HG02759 (cell line): Measurements from ENCODE around the gene MYH7B.
A peak's percentile ranks its signal among the peaks of the same experiment; 100 is the strongest.

ENCODE experiments used
- ATAC-seq: cut with Tn5 transposase; IDR thresholded peaks from one replicate; pipeline ENCODE4 v1.9.1; 2021; ENCODE audit warnings: mild to moderate bottlenecking, moderate library complexity; ENCODE audit not compliant: unreplicated experiment

MYH7B gene

DNA sequence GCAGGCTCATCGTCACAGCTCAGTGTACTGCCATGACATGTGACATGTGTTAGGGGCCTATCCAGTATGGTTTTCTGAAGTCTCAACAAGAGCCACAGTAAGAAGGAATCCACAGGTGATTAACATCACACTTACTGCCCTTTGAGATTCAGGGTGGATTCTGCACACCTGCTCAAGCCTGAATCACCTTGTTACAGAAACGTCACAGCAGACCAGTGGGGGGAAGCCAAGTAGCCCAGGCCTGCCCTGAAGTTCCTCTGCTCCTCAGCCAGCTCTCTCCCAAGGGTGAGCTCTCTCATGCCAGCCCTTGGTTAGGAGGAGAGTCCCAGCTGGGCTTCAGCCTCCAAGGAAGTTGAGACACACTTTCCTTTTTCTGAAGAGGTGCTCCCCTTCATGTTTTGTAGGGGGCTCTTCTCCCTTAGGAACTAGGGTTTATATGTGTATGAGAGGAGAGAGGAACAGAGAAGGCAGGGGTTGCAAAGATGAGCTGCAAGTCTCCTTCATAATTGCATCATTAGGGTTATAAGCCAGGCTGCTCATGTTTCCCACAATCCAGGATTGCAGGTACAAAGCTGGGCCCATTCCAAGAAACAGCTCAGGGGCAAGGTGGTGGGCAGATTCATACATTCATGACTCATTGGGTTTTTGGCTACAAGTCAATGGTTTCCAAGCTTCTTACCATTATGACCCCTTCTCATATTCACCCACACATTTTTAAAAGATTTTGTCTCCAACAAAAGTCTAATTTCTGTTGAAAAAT is 11.7 kb upstream of the MYH7B start:
- no peak for ATAC-seq

DNA sequence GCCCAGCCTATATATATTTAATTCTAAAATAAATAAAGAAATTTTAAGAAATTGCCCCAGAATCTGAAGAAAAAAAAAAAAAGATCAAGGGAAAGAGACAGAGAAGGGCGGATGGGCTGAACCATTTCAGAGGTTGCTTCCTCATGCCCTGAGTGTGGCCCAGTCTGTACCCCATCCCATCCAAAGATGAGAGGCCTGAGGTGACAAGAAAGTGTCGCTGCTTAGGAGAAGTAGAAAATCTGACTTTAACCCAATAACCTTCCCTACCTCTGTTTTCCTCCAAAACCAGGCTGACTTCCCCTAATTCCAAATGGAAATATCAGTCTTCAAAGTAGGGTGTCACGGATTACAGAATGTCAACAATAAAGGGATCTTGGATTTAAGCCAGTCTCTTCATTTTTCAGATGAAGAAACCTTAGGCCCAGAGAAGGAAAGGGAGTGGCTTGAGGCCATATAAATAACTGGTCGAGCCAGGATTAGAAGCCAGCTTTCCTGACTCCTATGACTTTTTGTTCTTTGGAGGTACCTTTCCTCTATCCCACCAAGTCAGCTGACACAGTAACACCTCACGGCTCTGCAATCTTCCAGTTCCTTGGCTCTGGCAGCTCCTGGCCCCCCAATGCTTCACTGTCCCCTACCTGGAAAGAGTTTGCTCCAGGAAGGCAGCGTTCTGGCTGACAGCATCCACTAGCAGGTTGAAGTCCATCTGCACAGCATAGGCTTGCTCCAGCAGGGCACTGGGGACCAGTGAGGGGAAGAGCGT is 10.2 kb upstream of the MYH7B start:
- ATAC-seq: no peak

DNA sequence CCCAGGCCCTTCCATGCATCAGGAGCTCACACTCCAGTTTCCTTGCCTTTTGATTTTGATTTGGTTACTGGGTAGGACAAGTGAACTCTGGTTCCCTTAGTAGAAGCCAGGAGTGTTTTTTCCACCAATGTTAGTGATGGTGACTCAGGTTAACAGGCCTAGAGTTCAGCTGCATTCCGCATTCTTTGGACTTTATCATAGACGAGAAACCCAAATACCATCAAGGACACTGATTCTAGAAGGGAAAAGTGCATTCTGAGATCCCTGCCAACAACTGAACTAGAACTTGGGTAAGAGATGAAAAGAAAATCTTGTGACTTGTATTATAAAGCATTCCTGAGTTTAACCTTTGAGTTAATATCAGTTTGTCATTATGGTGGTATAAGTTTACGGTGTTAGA is 9.0 kb upstream of the MYH7B start:
- ATAC-seq: no peak

- ATAC-seq: no peak
Measured at GRCh38 chr20:34947336-34947735, 8.3 kb upstream of the MYH7B start.

DNA sequence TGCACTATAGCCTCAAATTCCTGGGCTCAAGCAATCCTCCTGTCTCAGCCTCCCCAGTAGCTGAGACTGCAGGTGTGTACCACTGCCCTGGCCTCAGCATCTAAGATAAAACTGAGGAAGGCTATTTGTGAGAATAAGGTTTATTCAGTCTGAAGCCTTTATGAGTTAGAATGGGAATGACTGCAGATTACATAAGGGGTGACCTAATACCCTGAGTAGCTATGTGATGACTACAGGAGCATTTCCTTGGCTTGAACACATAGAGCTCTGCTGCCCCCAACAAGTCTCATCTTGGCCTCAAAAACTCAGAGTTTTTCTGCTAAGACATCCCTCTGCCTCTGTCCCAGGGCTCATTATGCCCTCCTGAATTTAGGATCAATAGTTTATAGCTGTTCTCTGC is 7.6 kb upstream of the MYH7B start:
- no peak for ATAC-seq

DNA sequence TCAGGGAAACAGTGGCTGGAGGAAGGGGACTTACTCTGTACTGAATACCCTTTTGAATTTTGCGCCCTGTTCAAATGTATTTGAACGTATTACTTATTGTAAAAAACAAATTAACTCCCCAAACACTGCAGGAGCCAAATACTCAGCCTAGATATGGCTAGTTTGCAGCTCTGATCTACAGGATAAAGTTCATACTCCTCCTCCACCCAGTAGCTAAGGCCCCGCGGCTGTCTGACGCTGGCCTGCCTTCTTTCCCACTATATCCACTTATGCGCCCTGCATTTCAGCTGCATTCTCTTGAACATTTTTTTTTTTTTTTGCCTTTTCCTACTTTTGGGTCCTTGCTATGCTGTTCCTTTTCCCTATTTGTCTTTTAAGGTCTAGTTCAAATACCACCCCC is 6.5 kb upstream of the MYH7B start:
- ATAC-seq: no peak

GRCh38 chr20:34951252-34951651 is 4.4 kb upstream of the MYH7B start:
- ATAC-seq: no peak

DNA sequence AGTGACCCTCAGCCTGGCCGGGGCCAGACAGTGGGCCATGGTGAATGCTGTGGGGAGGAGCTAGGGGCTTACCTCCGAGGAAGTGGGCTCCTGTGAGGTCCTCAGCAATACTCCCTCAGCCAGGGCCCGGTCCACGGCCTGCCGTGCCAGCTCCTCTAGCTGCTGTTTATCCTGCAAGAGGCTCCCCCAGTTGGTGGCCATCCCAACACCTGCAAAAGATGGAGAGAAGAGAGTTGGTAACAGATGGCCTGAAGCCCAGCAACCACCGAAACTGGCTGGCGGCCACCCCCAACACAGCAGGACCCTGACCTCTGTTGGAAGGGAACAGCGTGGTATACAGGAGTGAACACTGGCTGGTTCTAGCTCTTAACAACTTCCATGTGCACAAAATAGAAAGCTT is 4.0 kb upstream of the MYH7B start:
- ATAC-seq: no peak

DNA sequence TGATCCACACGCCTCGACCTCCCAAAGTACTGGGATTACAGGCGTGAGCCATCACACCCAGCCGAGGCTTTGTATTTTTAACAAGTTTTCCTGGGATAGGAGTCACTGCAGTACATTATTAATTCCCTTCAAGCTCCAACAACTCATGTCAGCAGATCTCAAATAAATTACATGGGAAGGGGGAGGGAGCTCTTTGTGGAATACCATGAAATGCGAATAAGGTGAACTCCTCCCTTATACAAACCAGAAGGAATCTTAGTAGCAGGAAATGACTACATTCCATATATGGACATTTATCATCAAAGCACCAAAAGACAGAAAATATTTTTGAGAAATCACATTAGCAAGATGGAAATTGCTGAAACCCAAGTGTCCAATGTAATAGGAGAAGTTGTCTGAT is 3.0 kb upstream of the MYH7B start:
- ATAC-seq: no peak

GRCh38 chr20:34953960-34954359 is 1.7 kb upstream of the MYH7B start:
- no peak for ATAC-seq

DNA sequence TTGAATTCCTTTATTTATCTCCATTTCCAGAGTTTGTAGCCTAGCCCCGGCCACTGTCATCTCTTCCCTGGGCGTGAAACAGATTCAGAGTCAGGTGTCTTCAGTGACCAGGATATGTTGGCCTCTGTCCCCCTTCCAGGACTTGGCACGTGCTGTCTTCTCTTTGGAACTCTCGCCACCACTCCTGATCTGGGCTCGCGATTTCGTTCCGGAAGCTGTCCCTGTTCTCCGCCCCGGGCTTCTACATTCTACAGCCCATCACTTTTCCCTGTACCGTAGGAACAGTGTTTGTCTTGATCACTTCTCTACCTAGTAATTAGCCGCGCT is 801 bp upstream of the MYH7B start:
- no peak for ATAC-seq

DNA sequence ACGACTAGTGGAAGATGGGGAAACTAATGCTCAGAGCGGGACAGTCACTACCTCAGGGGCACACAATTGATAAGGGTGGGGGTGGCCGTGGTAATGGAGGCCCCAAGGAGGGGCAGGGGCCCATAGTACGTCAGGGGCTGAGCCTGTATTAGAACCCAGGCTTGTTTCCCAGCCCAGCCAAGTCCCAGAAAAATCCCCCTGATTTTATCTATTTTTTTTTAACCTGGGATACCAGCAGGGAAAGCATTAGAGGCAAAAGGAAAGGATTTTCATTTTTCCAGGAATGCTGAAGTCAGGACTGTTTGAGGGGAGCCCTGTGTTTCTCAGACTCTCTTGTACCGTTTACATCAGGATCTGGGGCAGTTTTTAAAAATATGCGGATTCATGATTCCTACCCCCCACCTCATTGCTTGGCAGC is 382 bp downstream of the MYH7B start:
- ATAC-seq: peak; percentile 46

GRCh38 chr20:34956751-34957472 is 1.2 kb downstream of the MYH7B start:
- no peak for ATAC-seq

DNA sequence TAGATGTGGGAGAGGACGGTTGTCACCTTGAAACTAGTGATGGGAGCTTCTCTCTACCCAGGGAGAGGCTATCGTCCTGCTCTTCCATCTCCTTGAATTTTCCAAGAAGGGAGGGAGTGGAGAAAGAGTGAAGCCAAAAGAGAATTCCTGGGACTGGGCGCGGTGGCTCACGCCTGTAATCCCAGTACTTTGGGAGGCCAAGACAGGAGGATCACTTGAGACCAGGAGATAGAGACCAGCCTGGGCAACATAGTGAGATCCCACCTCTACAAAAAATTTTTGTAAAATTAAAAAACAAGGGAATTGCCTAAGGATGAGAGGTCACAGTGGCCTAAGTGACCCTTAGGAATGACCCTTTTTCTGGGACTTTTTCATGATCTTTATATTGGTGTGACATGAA is 8.8 kb downstream of the MYH7B start:
- no peak for ATAC-seq

- ATAC-seq: no peak
Measured at GRCh38 chr20:34965051-34965450, 9.4 kb downstream of the MYH7B start.

DNA sequence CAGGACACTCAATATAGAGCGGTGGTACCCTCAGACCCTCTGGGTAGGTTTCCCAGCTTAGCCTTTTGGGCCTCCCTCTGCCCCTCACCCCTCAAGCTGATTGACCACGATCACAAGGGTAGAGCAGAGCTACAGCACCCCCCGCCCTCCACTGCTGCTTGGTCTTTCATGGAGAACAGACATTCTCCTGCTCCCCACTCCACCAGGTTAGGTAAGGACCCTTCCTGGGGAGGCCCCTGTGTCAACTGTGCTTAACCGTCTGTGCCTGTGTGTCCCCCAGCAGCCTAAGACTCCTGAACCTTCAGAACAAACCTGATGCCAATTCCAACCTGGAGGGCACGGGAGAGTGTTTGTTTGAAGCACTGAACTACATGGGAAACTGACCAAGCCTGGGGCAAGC is 11.8 kb downstream of the MYH7B start:
- ATAC-seq: no peak

DNA sequence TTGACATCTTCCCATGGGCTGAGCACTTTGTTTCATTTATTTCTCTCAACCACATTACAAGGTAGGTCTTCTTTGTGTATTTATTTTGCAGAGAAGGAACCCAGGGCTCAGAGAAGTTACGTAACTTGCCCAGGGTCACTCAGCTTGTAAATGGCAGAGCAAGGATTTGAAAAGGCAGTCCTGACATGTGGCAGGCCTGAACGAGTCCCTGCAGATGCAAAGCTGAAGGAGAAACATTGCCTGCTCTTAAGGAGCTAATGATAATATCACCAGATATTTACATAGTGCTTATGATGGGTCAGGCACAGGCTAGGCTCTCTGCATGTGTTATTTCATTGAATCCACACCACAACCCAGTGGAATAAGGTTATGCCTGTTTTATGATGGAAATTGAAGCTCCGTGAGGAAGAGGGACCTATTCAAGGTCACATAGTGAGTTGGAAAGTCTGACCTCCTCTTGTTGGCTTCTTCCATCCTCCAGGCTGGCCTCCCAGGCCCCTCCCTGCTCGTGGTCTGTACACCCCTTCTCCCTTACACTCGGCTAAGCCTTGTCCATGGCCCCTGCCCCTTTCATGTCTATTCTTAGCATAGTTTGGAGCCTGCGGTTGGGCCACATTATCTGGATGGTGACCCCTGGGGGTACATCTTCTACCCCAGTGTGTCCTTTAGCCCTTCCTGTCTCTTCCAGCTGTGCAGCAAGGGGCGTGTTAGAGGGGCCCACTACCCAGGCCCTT is 12.5 kb downstream of the MYH7B start:
- no peak for ATAC-seq

DNA sequence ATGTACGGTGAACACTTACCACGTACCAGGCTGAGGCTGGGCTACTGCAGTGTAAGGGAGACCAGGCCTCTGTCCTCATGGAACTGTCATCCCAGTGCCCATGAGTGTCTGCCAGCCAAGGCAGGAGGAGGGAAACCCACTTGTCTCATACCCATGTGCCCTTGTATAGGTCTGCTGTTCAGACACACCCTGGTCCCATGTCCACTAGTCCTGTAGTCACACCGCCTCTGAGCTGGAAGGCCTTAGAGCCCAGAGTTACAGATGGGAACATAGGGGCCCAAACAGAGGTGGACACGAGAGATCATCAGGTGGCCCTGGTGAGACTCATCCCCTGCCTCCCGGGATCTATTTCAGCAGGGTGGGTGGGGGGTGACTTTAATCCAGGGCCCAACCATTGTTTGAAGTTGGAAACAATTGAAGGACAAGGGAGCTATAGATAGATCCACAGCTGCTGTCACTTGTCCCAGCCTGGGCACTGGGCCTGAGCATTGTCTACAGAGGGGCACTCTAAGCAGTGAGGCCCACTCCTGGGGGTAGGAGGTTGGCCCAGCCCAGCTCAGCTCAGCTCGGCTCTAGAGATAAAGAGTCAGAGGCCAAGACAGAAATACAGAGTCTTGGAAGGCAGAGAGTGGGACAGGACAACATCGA is 14.6 kb downstream of the MYH7B start:
- ATAC-seq: no peak

DNA sequence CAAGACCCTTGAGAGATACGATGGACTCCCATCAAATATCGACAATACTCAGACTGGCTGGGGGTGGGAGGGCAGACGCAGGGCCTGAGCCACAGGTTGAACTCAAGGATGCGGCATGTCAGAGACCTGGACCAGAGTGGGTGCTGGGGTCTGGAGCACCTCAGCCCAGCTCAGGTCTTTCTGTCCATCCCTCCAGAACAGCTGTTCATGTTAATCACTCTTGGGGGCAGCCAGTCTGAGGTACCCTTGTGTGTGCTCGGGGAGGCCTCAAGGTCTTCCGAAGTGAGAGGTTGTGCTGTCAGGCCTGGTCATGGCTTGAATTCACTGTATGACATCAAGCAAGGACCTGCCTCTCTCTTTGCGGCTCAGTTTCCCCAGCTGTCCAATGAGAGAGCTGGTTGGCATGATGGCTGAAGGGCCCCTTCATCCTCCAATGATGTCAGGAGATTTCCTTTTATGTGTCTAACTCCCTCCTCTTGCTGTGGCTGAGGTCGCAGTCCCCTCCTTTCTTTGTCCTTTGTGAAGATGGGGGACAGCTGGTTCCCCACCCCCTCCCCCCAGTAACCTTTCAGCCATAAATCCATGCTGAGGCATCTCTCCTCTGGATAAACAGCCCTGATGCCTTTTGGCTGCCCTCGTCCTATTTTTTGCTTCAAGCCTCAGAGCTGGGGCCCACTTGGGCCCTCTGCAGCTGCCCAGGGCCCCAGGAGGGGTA is 15.3 kb downstream of the MYH7B start:
- no peak for ATAC-seq

DNA sequence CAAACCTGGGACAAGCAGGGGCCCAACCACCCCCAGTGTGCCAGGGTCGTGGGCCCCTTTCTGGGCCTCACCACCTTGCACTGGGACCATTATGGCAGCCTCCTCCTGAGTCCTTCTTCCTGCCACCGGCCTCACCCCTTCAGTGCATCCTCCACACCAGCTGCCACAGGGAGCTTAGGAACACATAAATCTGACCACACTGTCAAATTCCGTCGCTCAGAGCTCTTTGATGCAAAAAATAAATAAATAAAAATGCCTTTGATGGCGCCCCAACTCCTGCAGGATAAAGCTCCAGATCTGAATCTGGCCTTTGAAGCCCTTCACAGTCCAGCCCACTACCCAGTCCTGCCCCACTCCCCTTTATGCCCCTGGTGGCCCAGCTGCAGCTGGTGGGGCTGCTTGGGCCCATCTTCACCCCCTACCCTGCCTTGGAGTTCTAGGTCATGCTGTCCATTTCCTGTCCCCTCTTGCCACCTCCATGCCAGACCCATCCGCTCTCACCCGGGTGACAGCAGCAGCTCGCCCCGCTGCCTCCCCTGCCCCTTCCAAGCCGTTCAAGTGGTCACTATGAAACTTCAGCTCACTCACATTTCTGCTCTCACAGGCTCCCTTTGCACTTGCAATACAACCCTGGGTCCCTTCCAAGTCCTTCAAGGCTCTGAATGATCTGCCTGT is 16.0 kb downstream of the MYH7B start:
- no peak for ATAC-seq
